Activated naive CD4-positive, alpha-beta T cell treated with anti-CD3 and anti-CD28 coated beads, Interleukin-2, amount 50 U/mL, for 72 hours (primary cell): ENCODE results near the gene PRG2. TPM values are rescaled to one million over a fixed set of nuclear protein-coding genes. Genes with fewer than 3 reads are reported as not detected.
"Not testable (repeated sequence)": the region's sequence is repeated elsewhere in the genome, so short reads cannot be mapped to it uniquely, and the experiment has no call there.

ENCODE experiments used
- ATAC-seq, 2 donors: fragments of 150-1000 bp; cut with Tn5 transposase; 2 replicates each; pipeline ENCODE4 v1.10.0; 2021; ENCODE audit warnings: mild to moderate bottlenecking in 2 of 2, moderate library complexity in 2 of 2
- DNase-seq, 2 donors: peaks; one replicate each; pipeline ENCODE4 v3.0.0; 2021 to 2022; ENCODE audit warnings: low spot score in 2 of 2
- H3K27ac Mint-ChIP-seq, 2 donors: one replicate each; pipeline ENCODE4 v1.8.0; 2022; ENCODE audit warnings: mild to moderate bottlenecking in 2 of 2, mixed read lengths in 2 of 2
- H3K36me3 Mint-ChIP-seq, 2 donors: one replicate each; pipeline ENCODE4 v1.8.0; 2022; ENCODE audit warnings: mixed read lengths in 2 of 2
- H3K9me3 Mint-ChIP-seq, 2 donors: one replicate each; pipeline ENCODE4 v1.8.0; 2022; ENCODE audit warnings: mixed read lengths in 2 of 2
- total RNA-seq, 2 donors: library from RNA; stranded (reverse); gene quantifications; one replicate each; pipeline ENCODE4 v1.2.3, GENCODE V29; 2022

The PRG2 gene
- total RNA-seq, 2 donors from 2014 or later, result 0.97 to 2.4 TPM

GRCh38 chr11:57364851-57365660 is 25.4 kb downstream of the PRG2 start:
- Mint-ChIP-seq H3K36me3 (no peaks in the 10 kb centered on the region), H3K9me3 (no peaks in the 10 kb centered on the region), H3K27ac (no peak overlapping the region)
- DNase-seq, result no peak
- no peak for ATAC-seq

- Mint-ChIP-seq H3K9me3 (no peaks in the 10 kb centered on the region), H3K27ac (no peak overlapping the region), H3K36me3 (no peaks in the 10 kb centered on the region)
- ATAC-seq (no peak), DNase-seq (no peak)
Measured at GRCh38 chr11:57363131-57364080, 27.0 kb downstream of the PRG2 start.

- Mint-ChIP-seq H3K9me3 (no peaks in the 10 kb centered on the region), H3K27ac (no peak overlapping the region), H3K36me3 (no peaks in the 10 kb centered on the region)
- ATAC-seq, result no peak
- no peak for DNase-seq
Measured at GRCh38 chr11:57361926-57362325, 28.5 kb downstream of the PRG2 start.

GRCh38 chr11:57361420-57361819 is 29.0 kb downstream of the PRG2 start:
- not testable (repeated sequence) for H3K27ac Mint-ChIP-seq, H3K9me3 Mint-ChIP-seq, DNase-seq, ATAC-seq, H3K36me3 Mint-ChIP-seq

- DNase-seq (no peak), ATAC-seq (no peak)
- Mint-ChIP-seq H3K36me3 (no peaks in the 10 kb centered on the region), H3K27ac (no peak overlapping the region), H3K9me3 (no peaks in the 10 kb centered on the region)
Measured at GRCh38 chr11:57360991-57361390, 29.5 kb downstream of the PRG2 start.

- ATAC-seq, result no peak
- Mint-ChIP-seq H3K36me3 (no peaks in the 10 kb centered on the region), H3K27ac (no peak overlapping the region), H3K9me3 (no peaks in the 10 kb centered on the region)
- DNase-seq, result no peak
Measured at GRCh38 chr11:57359896-57360690, 30.4 kb downstream of the PRG2 start.

- Mint-ChIP-seq H3K27ac (no peak overlapping the region), H3K36me3 (no peaks in the 10 kb centered on the region), H3K9me3 (no peaks in the 10 kb centered on the region)
- ATAC-seq, result no peak
- no peak for DNase-seq
Measured at GRCh38 chr11:57359396-57359795, 31.1 kb downstream of the PRG2 start.

GRCh38 chr11:57358991-57359390 is 31.5 kb downstream of the PRG2 start:
- DNase-seq, result no peak
- H3K27ac Mint-ChIP-seq, result no peak overlapping the region
- H3K36me3 Mint-ChIP-seq, result no peaks in the 10 kb centered on the region
- H3K9me3 Mint-ChIP-seq, result no peaks in the 10 kb centered on the region
- no peak for ATAC-seq

- DNase-seq (no peak), ATAC-seq (no peak)
Measured at GRCh38 chr11:57358543-57358961, 31.9 kb downstream of the PRG2 start.

GRCh38 chr11:57357856-57358255 is 32.6 kb downstream of the PRG2 start:
- DNase-seq (no peak), ATAC-seq (no peak)
- Mint-ChIP-seq H3K9me3 (no peaks in the 10 kb centered on the region), H3K36me3 (no peaks in the 10 kb centered on the region), H3K27ac (no peak overlapping the region)

More at GRCh38 chr11:57358543-57358961, 31.9 kb downstream of the PRG2 start:
- H3K36me3 Mint-ChIP-seq, result no peaks in the 10 kb centered on the region
- H3K27ac Mint-ChIP-seq, result no peak overlapping the region
- H3K9me3 Mint-ChIP-seq, result no peaks in the 10 kb centered on the region

GRCh38 chr11:57357310-57357709 is 33.1 kb downstream of the PRG2 start:
- ATAC-seq (no peak), DNase-seq (no peak)
- H3K9me3 Mint-ChIP-seq, result no peaks in the 10 kb centered on the region
- no peak overlapping the region for H3K27ac Mint-ChIP-seq
- no peaks in the 10 kb centered on the region for H3K36me3 Mint-ChIP-seq

GRCh38 chr11:57356268-57356667 is 34.2 kb downstream of the PRG2 start:
- peaks cover 0 to 5% of the 10 kb centered on the region in 2 donors for H3K9me3 Mint-ChIP-seq
- DNase-seq (no peak), ATAC-seq (no peak)
- no peak overlapping the region for H3K27ac Mint-ChIP-seq
- H3K36me3 Mint-ChIP-seq, result peaks cover 0 to 5% of the 10 kb centered on the region in 2 donors

GRCh38 chr11:57354699-57355098 is 35.8 kb downstream of the PRG2 start:
- no peak for ATAC-seq
- DNase-seq, result no peak
- peaks cover 0 to 7% of the 10 kb centered on the region in 2 donors for H3K36me3 Mint-ChIP-seq

GRCh38 chr11:57353852-57354251 is 36.6 kb downstream of the PRG2 start:
- H3K36me3 Mint-ChIP-seq, result peaks cover 0 to 7% of the 10 kb centered on the region in 2 donors
- ATAC-seq (no peak), DNase-seq (no peak)
- no peak overlapping the region for H3K27ac Mint-ChIP-seq
- peaks cover 0 to 6% of the 10 kb centered on the region in 2 donors for H3K9me3 Mint-ChIP-seq

More at GRCh38 chr11:57354699-57355098, 35.8 kb downstream of the PRG2 start:
- Mint-ChIP-seq H3K9me3 (peaks cover 0 to 6% of the 10 kb centered on the region in 2 donors), H3K27ac (no peak overlapping the region)

- no peak for DNase-seq
- Mint-ChIP-seq H3K36me3 (peaks cover 0 to 7% of the 10 kb centered on the region in 2 donors), H3K9me3 (peaks cover 0 to 6% of the 10 kb centered on the region in 2 donors), H3K27ac (no peak overlapping the region)
- ATAC-seq, result no peak
Measured at GRCh38 chr11:57353446-57353845, 37.0 kb downstream of the PRG2 start.

GRCh38 chr11:57353036-57353435 is 37.4 kb downstream of the PRG2 start:
- peaks cover 0 to 7% of the 10 kb centered on the region in 2 donors for H3K36me3 Mint-ChIP-seq
- H3K27ac Mint-ChIP-seq, result no peak overlapping the region
- DNase-seq, result no peak
- peaks cover 0 to 6% of the 10 kb centered on the region in 2 donors for H3K9me3 Mint-ChIP-seq
- ATAC-seq, result no peak
